Thyroid gland (tissue), 4 donors: ENCODE measurements around the gene RARRES1. TPM values are rescaled to one million over a fixed set of nuclear protein-coding genes. Genes with fewer than 3 reads are reported as not detected.
A peak's percentile ranks its signal among the peaks of the same experiment; 100 is the strongest.

Experiments used
- DNase-seq, 2 donors: peaks; one replicate each; pipeline ENCODE4 v3.0.0-alpha.2; 2019
- H3K27ac ChIP-seq, 3 donors: fragments of 200-600 bp; sonication (generic); 1 replicate in 2 of 3; 2 replicates in 1 of 3; pipeline ENCODE4 v1.5.1; 2016 to 2019; ENCODE audit warnings: mild to moderate bottlenecking in 1 of 3, moderate library complexity in 1 of 3
- H3K27me3 ChIP-seq: fragments of 200-600 bp; sonication (generic); one replicate; pipeline ENCODE4 v1.5.1; 2019
- H3K36me3 ChIP-seq, 2 donors: fragments of 200-600 bp; sonication (generic); one replicate each; pipeline ENCODE4 v1.5.1; 2016 to 2019
- H3K4me1 ChIP-seq, 2 donors: fragments of 200-600 bp; sonication (generic); one replicate each; pipeline ENCODE4 v1.5.1; 2017 to 2019
- H3K4me3 ChIP-seq, 3 donors: fragments of 200-600 bp; sonication (generic); replicated peaks in 1 of 3; 1 replicate in 2 of 3; 2 replicates in 1 of 3; pipeline ENCODE4 v1.5.1; 2016; ENCODE audit warnings: mild to moderate bottlenecking in 1 of 3
- H3K9me3 ChIP-seq: fragments of 200-600 bp; sonication (generic); one replicate; pipeline ENCODE4 v1.5.1; 2017
- POLR2A ChIP-seq, 2 donors: fragments of 450-650 bp; IDR thresholded peaks; one replicate each; pipeline ENCODE4 v1.6.1; 2017; ENCODE audit warnings: antibody characterized with exemption in 2 of 2, mild to moderate bottlenecking in 2 of 2, moderate library complexity in 1 of 2
- WGBS, 2 donors: methylation state at CpG; one replicate each; pipeline ENCODE4 v1.1.5; 2017; 5-methylcytosine and 5-hydroxymethylcytosine counted together
- intact Hi-C: fragments of 100-400 bp; cut with DNase I; formaldehyde crosslinking; loops from one replicate; pipeline ENCODE4 v1.15.1; 2023
- total RNA-seq, 4 donors: library from RNA; depleted of rRNA; stranded (reverse); fragments of >200 nt; gene quantifications; one replicate each; pipeline ENCODE4 v1.2.3, GENCODE V29; 2016
- TF ChIP-seq, protein P1 (sequence below), 6 experiments: fragments of 200-600 bp in 3 of 6; fragments of 450-650 bp in 3 of 6; sonication (generic) in 3 of 6; IDR thresholded peaks; one replicate each; pipeline ENCODE4 v1.5.1; 2016 to 2019; ENCODE audit warnings: antibody characterized with exemption in 6 of 6, mild to moderate bottlenecking in 2 of 6, inconsistent platforms in 1 of 6, moderate library complexity in 1 of 6

RARRES1 gene
- total RNA-seq, 4 donors from 2014 or later = 4.8 to 394 (median 21.4) TPM

- H3K9me3 ChIP-seq = no peaks in the 10 kb centered on the region
- 87 to 89% methylated on average over 4 of the region's 4 CpGs for WGBS, 2 donors
- no peak for DNase-seq
- no peaks in the 10 kb centered on the region for H3K4me1 ChIP-seq
- no peak overlapping the region for H3K4me3 ChIP-seq
- peaks cover 13 to 20% of the 10 kb centered on the region in 2 donors for H3K36me3 ChIP-seq
- no peak overlapping the region for H3K27ac ChIP-seq
- H3K27me3 ChIP-seq = no peaks in the 10 kb centered on the region
- intact Hi-C loops = no loop called here
- no peak for TF ChIP-seq POLR2A (IDR thresholded peaks at IDR 0.05)
- TF ChIP-seq, protein P1, sequence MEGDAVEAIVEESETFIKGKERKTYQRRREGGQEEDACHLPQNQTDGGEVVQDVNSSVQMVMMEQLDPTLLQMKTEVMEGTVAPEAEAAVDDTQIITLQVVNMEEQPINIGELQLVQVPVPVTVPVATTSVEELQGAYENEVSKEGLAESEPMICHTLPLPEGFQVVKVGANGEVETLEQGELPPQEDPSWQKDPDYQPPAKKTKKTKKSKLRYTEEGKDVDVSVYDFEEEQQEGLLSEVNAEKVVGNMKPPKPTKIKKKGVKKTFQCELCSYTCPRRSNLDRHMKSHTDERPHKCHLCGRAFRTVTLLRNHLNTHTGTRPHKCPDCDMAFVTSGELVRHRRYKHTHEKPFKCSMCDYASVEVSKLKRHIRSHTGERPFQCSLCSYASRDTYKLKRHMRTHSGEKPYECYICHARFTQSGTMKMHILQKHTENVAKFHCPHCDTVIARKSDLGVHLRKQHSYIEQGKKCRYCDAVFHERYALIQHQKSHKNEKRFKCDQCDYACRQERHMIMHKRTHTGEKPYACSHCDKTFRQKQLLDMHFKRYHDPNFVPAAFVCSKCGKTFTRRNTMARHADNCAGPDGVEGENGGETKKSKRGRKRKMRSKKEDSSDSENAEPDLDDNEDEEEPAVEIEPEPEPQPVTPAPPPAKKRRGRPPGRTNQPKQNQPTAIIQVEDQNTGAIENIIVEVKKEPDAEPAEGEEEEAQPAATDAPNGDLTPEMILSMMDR (IDR thresholded peaks at IDR 0.05) = no peak
These were observed 71.5 kb downstream of the RARRES1 start for GRCh38 chr3:158660711-158661110.

- Histone ChIP-seq H3K9me3 (no peaks in the 10 kb centered on the region), H3K27ac (peak overlapping the region in 1 of 3 donors; percentile 6), H3K4me3 (no peak overlapping the region), H3K27me3 (no peaks in the 10 kb centered on the region), H3K4me1 (no peaks in the 10 kb centered on the region), H3K36me3 (peaks cover 18 to 27% of the 10 kb centered on the region in 2 donors)
- peak; percentile 15 to 40 for DNase-seq
- intact Hi-C loops = no loop called here
- 47 to 53% methylated on average over 7 of the region's 7 CpGs for WGBS, 2 donors
- TF ChIP-seq, protein P1 (IDR thresholded peaks at IDR 0.05) = peak in 3 of 6 experiments; percentile 29 to 57 (median 31)
- no peak for TF ChIP-seq POLR2A (IDR thresholded peaks at IDR 0.05)
These were observed 72.6 kb downstream of the RARRES1 start for GRCh38 chr3:158659454-158660237.

GRCh38 chr3:158658889-158659288 is 73.4 kb downstream of the RARRES1 start:
- H3K9me3 ChIP-seq = no peaks in the 10 kb centered on the region
- H3K27ac ChIP-seq = no peak overlapping the region
- no peak for DNase-seq
- H3K4me3 ChIP-seq = no peak overlapping the region
- H3K36me3 ChIP-seq = peaks cover 24 to 33% of the 10 kb centered on the region in 2 donors
- TF ChIP-seq, protein P1 (IDR thresholded peaks at IDR 0.05) = no peak
- TF ChIP-seq POLR2A (IDR thresholded peaks at IDR 0.05) = no peak
- H3K4me1 ChIP-seq = no peaks in the 10 kb centered on the region
- 93 to 94% methylated on average over 7 of the region's 7 CpGs for WGBS, 2 donors
- intact Hi-C loops = no loop called here
- no peaks in the 10 kb centered on the region for H3K27me3 ChIP-seq

DNA sequence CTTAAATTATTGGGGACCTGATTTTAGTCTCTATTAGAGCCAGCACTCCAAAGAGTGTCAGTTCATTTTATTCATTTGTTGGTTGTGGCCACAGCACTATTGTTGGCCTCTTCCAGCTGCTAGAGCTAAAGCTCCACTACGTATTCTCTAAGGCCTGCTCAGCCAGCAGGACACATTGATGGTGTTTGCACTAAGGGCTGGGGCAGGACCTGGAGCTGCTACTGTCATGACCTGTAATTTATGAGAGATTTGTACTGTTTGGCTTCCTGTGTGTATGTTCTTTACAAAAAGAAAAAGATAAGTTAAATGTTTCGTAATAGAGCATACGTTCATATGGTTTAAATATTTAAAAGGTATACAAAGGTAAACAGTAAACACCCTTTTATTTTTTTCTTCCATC is 79.8 kb downstream of the RARRES1 start:
- Histone ChIP-seq H3K27me3 (no peaks in the 10 kb centered on the region), H3K9me3 (no peaks in the 10 kb centered on the region), H3K4me1 (no peaks in the 10 kb centered on the region), H3K27ac (no peak overlapping the region), H3K4me3 (no peak overlapping the region), H3K36me3 (peaks cover 30 to 62% of the 10 kb centered on the region in 2 donors)
- 90 to 94% methylated on average over 3 of the region's 3 CpGs for whole genome bisulfite sequencing, 2 donors
- TF ChIP-seq, protein P1 (IDR thresholded peaks at IDR 0.05) = no peak
- no peak for TF ChIP-seq POLR2A (IDR thresholded peaks at IDR 0.05)
- DNase-seq = no peak
- intact Hi-C loops = no loop called here

GRCh38 chr3:158651192-158651591 is 81.1 kb downstream of the RARRES1 start:
- intact Hi-C loops = no loop called here
- Histone ChIP-seq H3K36me3 (peaks cover 24 to 59% of the 10 kb centered on the region in 2 donors), H3K27ac (no peak overlapping the region), H3K27me3 (no peaks in the 10 kb centered on the region), H3K4me1 (no peaks in the 10 kb centered on the region), H3K9me3 (no peaks in the 10 kb centered on the region), H3K4me3 (no peak overlapping the region)
- TF ChIP-seq, protein P1 (IDR thresholded peaks at IDR 0.05) = no peak
- no peak for DNase-seq
- 96 to 97% methylated on average over 2 of the region's 2 CpGs for WGBS, 2 donors
